Stimulated activated CD8-positive, alpha-beta memory T cell treated with anti-CD3 and anti-CD28 coated beads, Interleukin-12 subunit alpha, Interleukin-12 subunit beta, amount 100 ng/mL, for 24 hours (primary cell): ENCODE data around the gene EPHA6.
A peak's percentile ranks its signal among the peaks of the same experiment; 100 is the strongest.

Experiments used
- DNase-seq: peaks from one replicate; pipeline ENCODE4 v3.0.0-alpha.2; 2020; ENCODE audit errors: extremely low read depth

Gene EPHA6

DNA sequence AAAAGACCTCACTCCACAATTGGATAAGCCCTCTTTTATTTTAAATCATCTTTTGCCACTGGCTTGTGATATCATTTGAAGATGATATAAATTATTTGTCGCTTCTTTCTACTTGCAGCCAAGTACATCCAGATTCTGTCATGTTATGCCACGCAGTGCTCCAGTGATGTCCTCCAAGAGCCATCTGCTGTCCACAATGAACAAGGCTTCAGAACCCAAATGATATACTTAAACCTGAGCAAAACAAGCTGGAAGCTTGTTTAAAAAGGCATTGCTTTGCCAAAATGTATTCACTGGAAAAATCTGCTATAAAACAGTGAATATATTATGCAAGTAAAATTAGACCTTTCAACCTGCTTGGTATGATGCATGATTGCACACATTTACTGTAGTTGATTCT, 891.4 kb downstream of the EPHA6 start:
- DNase-seq = no peak

GRCh38 chr3:97706226-97706625, 891.8 kb downstream of the EPHA6 start:
- DNase-seq = no peak

- no peak for DNase-seq
Observed at GRCh38 chr3:97711654-97712053, 897.3 kb downstream of the EPHA6 start.

- DNase-seq = no peak
Observed at GRCh38 chr3:97712919-97713318, 898.5 kb downstream of the EPHA6 start.

GRCh38 chr3:97713634-97714033, 899.2 kb downstream of the EPHA6 start:
- no peak for DNase-seq

- DNase-seq = peak; percentile 5
Observed at GRCh38 chr3:97719156-97719821, 904.9 kb downstream of the EPHA6 start.

- DNase-seq = no peak
Observed at GRCh38 chr3:97720417-97720816, 906.0 kb downstream of the EPHA6 start.

- DNase-seq = no peak
Observed at GRCh38 chr3:97721446-97721845, 907.1 kb downstream of the EPHA6 start.

- no peak for DNase-seq
Observed at GRCh38 chr3:97736928-97737327, 922.5 kb downstream of the EPHA6 start.

DNA sequence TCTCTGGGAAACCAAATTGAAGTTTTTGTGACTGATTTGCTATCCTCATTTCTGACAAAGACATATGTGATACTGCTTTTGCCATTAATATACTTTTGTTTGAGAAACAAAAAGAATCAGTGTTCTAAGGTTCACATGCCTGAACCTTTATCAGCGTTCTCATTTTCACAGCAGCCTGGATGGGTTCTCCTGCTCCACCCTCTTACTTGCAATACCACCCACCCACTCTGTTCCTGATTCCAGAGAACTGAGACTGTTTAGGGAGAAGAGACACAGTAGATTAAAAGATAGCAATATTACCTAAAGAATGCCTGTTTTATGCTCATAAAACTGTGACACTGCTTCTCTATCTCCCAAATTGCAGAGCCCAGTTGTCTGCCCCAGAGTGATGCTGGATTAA, 924.4 kb downstream of the EPHA6 start:
- DNase-seq = no peak

DNA sequence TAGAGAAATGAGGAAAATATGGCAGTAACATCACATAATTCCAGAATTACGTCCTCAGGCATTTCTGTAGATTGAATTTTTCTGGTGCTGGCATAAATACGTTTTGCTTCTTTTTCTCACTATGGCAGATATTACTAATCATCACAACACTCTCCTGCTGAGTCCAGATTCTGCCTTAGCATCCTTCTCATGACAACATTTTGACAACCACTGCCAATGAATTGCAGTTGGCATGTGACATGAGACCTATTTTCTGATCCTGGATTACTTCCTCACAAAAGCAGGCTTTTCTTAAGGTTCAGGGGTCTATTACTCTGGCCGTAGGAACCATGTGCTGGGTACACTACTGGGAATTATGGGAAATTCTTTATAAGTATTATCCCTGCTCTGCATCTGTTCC, 927.6 kb downstream of the EPHA6 start:
- DNase-seq = no peak

GRCh38 chr3:97744289-97744688, 929.9 kb downstream of the EPHA6 start:
- DNase-seq = no peak

- no peak for DNase-seq
Observed at GRCh38 chr3:97763586-97764406, 949.4 kb downstream of the EPHA6 start.

DNA sequence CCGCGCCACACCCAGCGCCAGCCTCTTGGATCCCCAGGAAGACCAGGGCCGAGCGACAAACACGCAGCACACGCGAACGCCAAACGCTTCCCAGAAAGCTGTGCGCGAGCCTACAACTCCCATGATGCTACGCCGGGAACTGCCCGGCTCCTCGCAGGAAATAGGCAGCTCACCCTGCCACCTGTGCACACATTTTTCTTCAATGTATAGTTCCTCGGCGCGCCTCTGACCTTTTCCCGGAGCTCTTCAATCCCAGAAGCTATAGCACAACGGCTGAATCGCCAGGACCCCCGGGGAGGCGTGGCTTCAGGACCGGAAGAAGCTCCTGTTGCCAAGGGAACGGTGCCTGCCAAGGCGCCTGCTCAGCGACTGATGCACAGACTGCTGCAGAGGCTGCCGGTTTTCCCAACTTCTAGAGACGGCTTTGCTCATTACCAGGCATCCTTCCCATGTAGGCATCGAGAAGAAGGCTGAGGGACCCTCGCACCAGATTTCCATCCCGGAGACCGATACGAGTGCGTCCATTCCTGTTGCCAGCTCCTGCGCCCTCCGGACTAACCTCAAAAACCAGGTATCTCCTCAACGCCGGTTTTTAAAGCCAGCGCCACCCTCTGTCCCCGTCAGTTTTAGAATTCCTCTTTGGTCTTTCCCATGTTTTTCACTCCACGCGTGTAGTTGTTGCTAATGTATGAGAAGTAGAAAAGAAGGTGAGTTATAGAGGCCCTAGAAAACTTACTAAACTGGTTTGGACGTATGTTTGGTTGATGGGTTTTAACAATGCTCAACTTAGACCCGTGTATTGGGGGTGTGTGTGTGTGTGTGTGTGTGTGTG, 950.2 kb downstream of the EPHA6 start, which contains the start of gene ARL6:
Gene ARL6, plus strand, starts transcription at position 352 of the 832 bp plus-strand sequence. CDS start 3,350 bp downstream, outside the sequence.
- DNase-seq = peak; percentile 37

DNA sequence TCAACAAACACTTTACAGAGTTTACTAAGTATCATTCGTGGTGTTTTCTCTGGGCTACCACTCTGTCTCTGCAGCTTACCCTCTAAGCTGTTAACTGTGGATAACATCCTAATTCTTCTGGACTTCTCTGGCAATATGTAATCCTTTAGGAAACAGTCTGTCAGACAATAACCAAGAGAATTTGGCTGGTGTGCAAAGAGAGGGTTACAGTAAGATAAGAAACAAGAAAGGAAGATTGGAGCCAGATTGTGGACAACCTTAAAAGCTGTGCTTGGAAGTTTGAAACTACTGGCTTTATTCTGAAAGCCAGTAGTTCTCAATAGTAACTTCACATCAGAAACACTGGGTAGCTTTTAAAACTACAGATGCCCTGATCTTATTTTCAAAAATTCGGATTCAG, 950.9 kb downstream of the EPHA6 start:
- DNase-seq = no peak

- DNase-seq = no peak
Observed at GRCh38 chr3:97772926-97773325, 958.5 kb downstream of the EPHA6 start.

DNA sequence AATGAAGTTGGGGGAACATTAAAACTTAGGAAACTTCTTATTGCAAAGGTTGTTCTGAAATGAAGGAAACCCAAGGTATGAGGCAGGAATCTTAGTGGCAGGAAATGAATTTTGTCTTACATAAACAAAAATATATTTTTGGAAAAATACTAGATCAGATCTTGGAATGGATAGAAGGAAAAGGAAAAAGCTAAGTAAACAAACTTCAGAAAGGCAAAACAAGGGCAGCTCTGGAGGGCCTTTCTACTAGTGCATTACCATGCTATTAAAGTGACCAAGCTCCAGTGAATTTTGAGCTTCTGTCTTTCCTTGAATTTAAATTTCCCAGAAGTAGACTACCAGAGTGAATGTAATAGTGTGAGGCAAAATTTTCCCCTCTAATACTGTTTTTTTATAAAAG, 963.8 kb downstream of the EPHA6 start:
- DNase-seq = no peak

DNA sequence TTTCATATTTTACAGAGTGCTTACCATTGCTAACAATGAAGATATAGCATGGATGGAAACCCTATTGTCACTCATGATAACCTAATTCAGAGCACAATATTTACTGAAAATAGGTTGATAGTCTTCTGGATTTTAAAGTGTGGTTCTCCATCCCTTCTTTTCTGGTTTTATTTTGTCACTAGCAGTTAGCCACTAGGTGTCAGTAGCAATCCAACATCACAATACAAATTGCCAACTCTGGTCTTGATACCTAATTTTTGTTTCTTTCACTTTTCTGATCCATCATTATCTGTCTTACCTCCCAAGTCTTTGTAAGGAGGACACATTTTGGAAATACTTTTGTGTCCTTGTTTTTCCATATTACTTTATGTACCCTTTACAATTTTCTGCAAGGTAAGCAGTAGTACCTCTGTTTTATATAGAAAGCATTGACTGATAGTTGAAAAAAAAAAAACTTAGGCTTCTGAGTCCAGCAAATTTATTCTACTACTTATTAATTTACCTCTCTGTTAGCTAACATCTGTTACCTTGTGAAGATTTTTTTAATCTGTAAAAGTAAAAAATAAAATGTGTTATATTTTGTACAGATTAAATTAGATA, 979.1 kb downstream of the EPHA6 start:
- DNase-seq = no peak

GRCh38 chr3:97795951-97796350, 981.6 kb downstream of the EPHA6 start:
- DNase-seq = no peak
